ENCODE results near the gene FRMD4A.
"Not testable (repeated sequence)": the region's sequence is repeated elsewhere in the genome, so short reads cannot be mapped to it uniquely, and the experiment has no call there.

The FRMD4A gene

DNA sequence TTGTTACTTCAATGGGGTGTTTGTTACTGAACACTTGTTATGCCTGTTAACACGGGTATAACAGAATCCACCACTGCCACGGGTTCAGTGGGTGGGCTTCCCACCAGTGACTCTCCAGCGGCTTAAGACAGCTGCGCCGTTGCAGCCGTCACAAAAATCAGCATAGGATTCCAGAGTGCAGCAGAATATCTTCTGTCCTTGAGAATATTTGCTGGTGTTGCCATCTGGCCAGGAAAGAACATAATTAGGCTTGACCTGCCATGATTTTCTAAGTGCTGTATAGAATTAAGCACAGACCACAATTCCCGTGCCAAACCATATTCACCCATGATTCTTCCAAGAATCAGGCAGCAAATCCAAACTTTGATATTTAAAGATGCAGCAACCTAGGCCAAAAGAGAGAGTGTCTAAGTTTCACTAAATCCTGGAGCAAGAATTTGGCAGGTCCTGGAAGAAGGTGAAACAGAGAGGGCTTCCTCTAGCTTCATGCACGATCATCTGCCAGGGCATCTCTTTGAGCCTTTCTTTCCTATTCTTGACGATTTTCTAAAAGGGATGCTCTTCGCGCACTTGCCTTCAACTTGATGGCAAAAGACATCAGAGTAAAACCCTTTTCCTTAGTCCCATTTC is 95.0 kb downstream of the FRMD4A start:
- ATAC-seq (replicated peaks) (no peak), DNase-seq (no peak)
- Mint-ChIP-seq H3K27ac (no peak overlapping the region), H3K4me3 (no peak overlapping the region), H3K9me3 (no peaks in the 10 kb centered on the region), H3K4me1 (ENCODE audit: low read depth in 2 of 2) (peaks cover 0 to 11% of the 10 kb centered on the region in 2 donors), H3K36me3 (ENCODE audit: insufficient read depth) (peaks cover 2% of the 10 kb centered on the region), H3K27me3 (peaks cover 45 to 74% of the 10 kb centered on the region in 2 donors)

GRCh38 chr10:14233566-14233965 is 97.2 kb downstream of the FRMD4A start:
- DNase-seq = no peak
- peaks cover 0 to 9% of the 10 kb centered on the region in 2 donors for H3K4me1 Mint-ChIP-seq (ENCODE audit: low read depth in 2 of 2)
- no peak for ATAC-seq (replicated peaks)
- H3K27ac Mint-ChIP-seq = no peak overlapping the region
- H3K4me3 Mint-ChIP-seq = no peak overlapping the region
- H3K36me3 Mint-ChIP-seq (ENCODE audit: insufficient read depth) = peaks cover 2% of the 10 kb centered on the region
- H3K9me3 Mint-ChIP-seq = no peaks in the 10 kb centered on the region
- peaks cover 28 to 53% of the 10 kb centered on the region in 2 donors for H3K27me3 Mint-ChIP-seq

- not testable (repeated sequence) for H3K36me3 Mint-ChIP-seq (ENCODE audit: insufficient read depth); H3K27ac Mint-ChIP-seq; H3K9me3 Mint-ChIP-seq; DNase-seq; ATAC-seq (replicated peaks); H3K4me3 Mint-ChIP-seq; H3K4me1 Mint-ChIP-seq (ENCODE audit: low read depth in 2 of 2)
- H3K27me3 Mint-ChIP-seq = peaks cover 43 to 46% of the 10 kb centered on the region in 2 donors
Observed at GRCh38 chr10:14228798-14229197, 101.9 kb downstream of the FRMD4A start.

DNA sequence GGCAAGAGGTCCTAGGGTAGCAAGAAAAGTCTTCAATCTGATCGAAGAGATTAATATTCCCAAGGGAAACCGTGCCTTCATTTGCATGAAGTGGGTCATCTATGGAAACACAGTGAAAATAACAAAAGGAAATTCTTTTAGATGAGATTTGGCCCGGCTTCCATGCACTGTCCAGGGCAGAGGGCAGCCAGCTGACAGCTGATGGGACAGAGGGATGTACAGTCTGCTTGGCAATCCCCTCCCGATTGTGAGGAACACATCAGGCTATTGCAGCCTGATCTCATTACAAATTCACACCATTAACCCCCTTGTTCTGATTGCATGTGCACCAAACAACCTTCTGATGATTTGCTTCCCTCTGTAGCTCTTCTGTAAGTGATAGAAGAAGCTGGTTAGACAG is 105.3 kb downstream of the FRMD4A start:
- no peak for DNase-seq
- no peak for ATAC-seq (replicated peaks)
- Mint-ChIP-seq H3K27ac (no peak overlapping the region), H3K4me3 (no peak overlapping the region), H3K27me3 (peaks cover 48 to 61% of the 10 kb centered on the region in 2 donors), H3K9me3 (no peaks in the 10 kb centered on the region), H3K36me3 (ENCODE audit: insufficient read depth) (no peaks in the 10 kb centered on the region), H3K4me1 (ENCODE audit: low read depth in 2 of 2) (no peaks in the 10 kb centered on the region)

GRCh38 chr10:14220026-14220425 is 110.7 kb downstream of the FRMD4A start:
- DNase-seq (no peak), ATAC-seq (replicated peaks) (no peak)
- Mint-ChIP-seq H3K9me3 (no peaks in the 10 kb centered on the region), H3K36me3 (ENCODE audit: insufficient read depth) (no peaks in the 10 kb centered on the region), H3K4me3 (no peak overlapping the region), H3K4me1 (ENCODE audit: low read depth in 2 of 2) (no peaks in the 10 kb centered on the region), H3K27ac (no peak overlapping the region), H3K27me3 (peaks cover 64 to 78% of the 10 kb centered on the region in 2 donors)

GRCh38 chr10:14219411-14219810 is 111.3 kb downstream of the FRMD4A start:
- ATAC-seq (replicated peaks) = no peak
- no peaks in the 10 kb centered on the region for H3K9me3 Mint-ChIP-seq
- H3K36me3 Mint-ChIP-seq (ENCODE audit: insufficient read depth) = no peaks in the 10 kb centered on the region
- H3K27me3 Mint-ChIP-seq = peaks cover 61 to 73% of the 10 kb centered on the region in 2 donors
- no peaks in the 10 kb centered on the region for H3K4me1 Mint-ChIP-seq (ENCODE audit: low read depth in 2 of 2)
- H3K27ac Mint-ChIP-seq = no peak overlapping the region
- no peak overlapping the region for H3K4me3 Mint-ChIP-seq
- no peak for DNase-seq

GRCh38 chr10:14215641-14216040 is 115.1 kb downstream of the FRMD4A start:
- Mint-ChIP-seq H3K4me3 (no peak overlapping the region), H3K27me3 (peaks cover 54 to 72% of the 10 kb centered on the region in 2 donors), H3K36me3 (ENCODE audit: insufficient read depth) (no peaks in the 10 kb centered on the region), H3K4me1 (ENCODE audit: low read depth in 2 of 2) (no peaks in the 10 kb centered on the region), H3K27ac (no peak overlapping the region), H3K9me3 (no peaks in the 10 kb centered on the region)
- ATAC-seq (replicated peaks) (no peak), DNase-seq (no peak)

GRCh38 chr10:14213703-14214102 is 117.0 kb downstream of the FRMD4A start:
- H3K36me3 Mint-ChIP-seq (ENCODE audit: insufficient read depth); DNase-seq; H3K27ac Mint-ChIP-seq; H3K4me1 Mint-ChIP-seq (ENCODE audit: low read depth in 2 of 2); ATAC-seq (replicated peaks); H3K9me3 Mint-ChIP-seq; H3K4me3 Mint-ChIP-seq: not testable (repeated sequence)
- H3K27me3 Mint-ChIP-seq = peaks cover 41 to 59% of the 10 kb centered on the region in 2 donors

DNA sequence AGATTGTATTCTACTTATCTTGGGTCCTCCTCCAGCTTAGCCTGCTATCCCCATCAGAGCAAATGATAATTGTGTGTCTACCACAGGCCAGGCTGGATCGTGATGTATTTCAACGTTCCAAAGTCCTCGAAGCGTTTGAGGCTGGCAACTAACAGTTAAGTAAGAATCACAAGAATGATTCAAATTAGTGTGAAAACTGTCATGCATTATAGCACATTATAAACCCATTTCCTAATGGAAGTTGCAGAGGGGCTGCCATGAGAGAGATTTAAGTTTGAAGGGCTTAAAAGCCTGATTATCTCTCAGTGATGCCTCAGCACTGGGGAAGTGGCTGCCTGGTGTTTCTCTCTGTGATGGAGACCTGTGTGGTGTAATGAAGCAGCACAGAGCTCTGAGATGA is 119.1 kb downstream of the FRMD4A start:
- Mint-ChIP-seq H3K27me3 (peaks cover 23 to 41% of the 10 kb centered on the region in 2 donors), H3K36me3 (ENCODE audit: insufficient read depth) (no peaks in the 10 kb centered on the region), H3K4me1 (ENCODE audit: low read depth in 2 of 2) (no peaks in the 10 kb centered on the region), H3K9me3 (no peaks in the 10 kb centered on the region), H3K27ac (no peak overlapping the region), H3K4me3 (no peak overlapping the region)
- DNase-seq (no peak), ATAC-seq (replicated peaks) (no peak)

DNA sequence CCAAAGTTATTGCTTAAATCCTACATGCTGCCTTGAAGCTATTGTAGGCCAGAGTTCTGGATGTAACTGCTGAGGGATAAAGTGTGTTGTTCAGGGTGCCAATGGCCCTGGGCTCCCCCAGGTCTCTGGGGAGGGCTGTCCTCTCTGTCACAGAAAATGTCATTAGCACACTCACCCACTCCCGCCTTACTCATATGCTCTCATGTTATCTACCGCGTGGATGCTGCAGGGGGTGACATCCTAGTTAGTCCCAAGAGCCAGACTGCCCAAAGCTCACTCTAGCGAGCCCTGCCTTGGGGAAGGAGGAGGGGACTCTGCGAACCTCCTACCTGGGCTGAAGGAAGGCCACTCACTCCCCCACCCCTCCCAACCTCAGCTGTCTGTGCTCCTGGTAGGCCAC is 122.5 kb downstream of the FRMD4A start:
- Mint-ChIP-seq H3K27me3 (peaks cover 7 to 36% of the 10 kb centered on the region in 2 donors), H3K4me1 (ENCODE audit: low read depth in 2 of 2) (no peaks in the 10 kb centered on the region), H3K27ac (no peak overlapping the region), H3K36me3 (ENCODE audit: insufficient read depth) (no peaks in the 10 kb centered on the region), H3K4me3 (no peak overlapping the region), H3K9me3 (no peaks in the 10 kb centered on the region)
- ATAC-seq (replicated peaks) = no peak
- no peak for DNase-seq

DNA sequence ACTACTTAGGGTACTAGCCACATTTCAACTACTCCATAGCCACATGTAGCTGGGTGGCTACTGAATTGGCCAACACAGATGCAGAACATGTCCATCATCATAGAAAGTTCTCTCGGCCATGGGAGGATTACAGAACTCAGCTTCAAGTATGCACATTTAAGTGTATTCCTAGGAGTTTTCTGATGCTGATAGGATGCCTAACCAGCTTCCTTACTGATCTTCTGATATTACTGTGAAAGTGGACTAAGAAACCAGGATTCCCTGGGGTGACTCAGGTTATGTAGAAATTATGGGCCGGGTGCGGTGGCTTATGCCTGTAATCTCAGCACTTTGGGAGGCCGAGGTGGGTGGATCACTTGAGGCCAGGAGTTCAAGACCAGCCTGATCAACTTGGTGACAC is 125.5 kb downstream of the FRMD4A start:
- Mint-ChIP-seq H3K9me3 (no peaks in the 10 kb centered on the region), H3K4me1 (ENCODE audit: low read depth in 2 of 2) (no peaks in the 10 kb centered on the region), H3K27ac (no peak overlapping the region), H3K4me3 (no peak overlapping the region), H3K27me3 (peaks cover 20 to 38% of the 10 kb centered on the region in 2 donors), H3K36me3 (ENCODE audit: insufficient read depth) (no peaks in the 10 kb centered on the region)
- ATAC-seq (replicated peaks) (no peak), DNase-seq (no peak)

GRCh38 chr10:14200698-14201544 is 129.8 kb downstream of the FRMD4A start:
- Mint-ChIP-seq H3K9me3 (no peaks in the 10 kb centered on the region), H3K27me3 (peaks cover 26 to 56% of the 10 kb centered on the region in 2 donors), H3K4me3 (no peak overlapping the region), H3K4me1 (ENCODE audit: low read depth in 2 of 2) (peaks cover 0 to 2% of the 10 kb centered on the region in 2 donors), H3K36me3 (ENCODE audit: insufficient read depth) (no peaks in the 10 kb centered on the region), H3K27ac (no peak overlapping the region)
- DNase-seq (no peak), ATAC-seq (replicated peaks) (no peak)

DNA sequence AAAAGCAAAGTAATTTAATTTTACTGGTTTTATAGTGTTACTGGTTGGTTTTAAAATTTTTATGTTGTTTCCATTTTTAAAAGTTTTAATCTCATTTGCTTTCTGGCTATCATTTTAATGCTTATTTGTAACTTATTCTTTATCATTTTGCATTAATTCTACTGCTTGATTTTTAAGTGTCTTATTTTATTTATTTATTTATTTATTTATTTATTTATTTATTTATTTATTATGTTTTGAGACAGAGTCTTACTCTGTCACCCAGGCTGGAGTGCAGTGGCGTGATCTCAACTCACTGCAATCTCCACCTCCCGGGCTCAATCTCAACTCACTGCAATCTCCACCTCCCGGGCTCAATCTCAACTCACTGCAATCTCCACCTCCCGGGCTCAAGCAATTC is 131.6 kb downstream of the FRMD4A start:
- H3K36me3 Mint-ChIP-seq (ENCODE audit: insufficient read depth); ATAC-seq (replicated peaks); H3K4me1 Mint-ChIP-seq (ENCODE audit: low read depth in 2 of 2); H3K9me3 Mint-ChIP-seq; H3K4me3 Mint-ChIP-seq; DNase-seq; H3K27ac Mint-ChIP-seq: not testable (repeated sequence)
- H3K27me3 Mint-ChIP-seq = peaks cover 43 to 65% of the 10 kb centered on the region in 2 donors

GRCh38 chr10:14198078-14198477 is 132.6 kb downstream of the FRMD4A start:
- Mint-ChIP-seq H3K4me1 (ENCODE audit: low read depth in 2 of 2) (peaks cover 0 to 2% of the 10 kb centered on the region in 2 donors), H3K9me3 (no peaks in the 10 kb centered on the region), H3K36me3 (ENCODE audit: insufficient read depth) (no peaks in the 10 kb centered on the region), H3K4me3 (no peak overlapping the region), H3K27me3 (peaks cover 53 to 70% of the 10 kb centered on the region in 2 donors), H3K27ac (no peak overlapping the region)
- ATAC-seq (replicated peaks) (no peak), DNase-seq (no peak)
